HG03565 (cell line): Measurements from ENCODE around the gene ENPP3.

Experiments
- ATAC-seq: cut with Tn5 transposase; IDR thresholded peaks from one replicate; pipeline ENCODE4 v1.9.1; 2021; ENCODE audit warnings: mild to moderate bottlenecking, moderate library complexity; ENCODE audit not compliant: unreplicated experiment

ENPP3 gene

GRCh38 chr6:131792091-131792496 lies 155.0 kb downstream of the ENPP3 start:
- ATAC-seq: no peak

GRCh38 chr6:131795366-131795765 lies 158.3 kb downstream of the ENPP3 start:
- no peak for ATAC-seq
